HEK293 (cell line): ENCODE data around the gene NID2.

Experiments used
- CTCF ChIP-seq: fragments of 450-650 bp; formaldehyde crosslinking; IDR thresholded peaks from 2 replicates; pipeline ENCODE4 v1.5.1; 2016; ENCODE audit warnings: missing biosample characterization, missing genetic modification characterization
- PRDM10 ChIP-seq: fragments of 450-650 bp; formaldehyde crosslinking; IDR thresholded peaks from 2 replicates; pipeline ENCODE4 v1.5.1; 2016; ENCODE audit warnings: missing biosample characterization, missing genetic modification characterization
- YY1 ChIP-seq: fragments of 450-650 bp; formaldehyde crosslinking; IDR thresholded peaks from 2 replicates; pipeline ENCODE4 v1.5.1; 2018; ENCODE audit warnings: missing biosample characterization, missing genetic modification characterization
- ZNF449 ChIP-seq: fragments of 450-650 bp; formaldehyde crosslinking; IDR thresholded peaks from 2 replicates; pipeline ENCODE4 v1.5.1; 2017; ENCODE audit warnings: missing biosample characterization, mild to moderate bottlenecking, missing genetic modification characterization, moderate library complexity

- TF ChIP-seq CTCF (tag by site-specific recombination), result no peak
- TF ChIP-seq YY1 (tag by site-specific recombination), result no peak
- no peak for TF ChIP-seq ZNF449 (tag by site-specific recombination)
- TF ChIP-seq PRDM10, result no peak
These were observed 56.2 kb downstream of the NID2 start for GRCh38 chr14:52012635-52013034.
